Dermis microvascular lymphatic vessel endothelial cell (primary cell): ENCODE data around the gene RNF133. TPM values are rescaled to one million over a fixed set of nuclear protein-coding genes. Genes with fewer than 3 reads are reported as not detected.
A peak's percentile ranks its signal among the peaks of the same experiment; 100 is the strongest.
"Not testable (repeated sequence)": the region's sequence is repeated elsewhere in the genome, so short reads cannot be mapped to it uniquely, and the experiment has no call there.

Experiments
- DNase-seq, 2 donors: peaks; one replicate each; pipeline versions ENCODE4 v3.0.0 to v3.0.0-alpha.2; 2010; ENCODE audit warnings: low read depth in 2 of 2
- total RNA-seq: library from RNA; depleted of rRNA; stranded (reverse); fragments of >200 nt; gene quantifications from 2 replicates; pipeline ENCODE4 v1.2.1, GENCODE V29; 2014

RNF133 gene
- total RNA-seq, 1 donor from 2014 or later = 0.51 TPM

DNA sequence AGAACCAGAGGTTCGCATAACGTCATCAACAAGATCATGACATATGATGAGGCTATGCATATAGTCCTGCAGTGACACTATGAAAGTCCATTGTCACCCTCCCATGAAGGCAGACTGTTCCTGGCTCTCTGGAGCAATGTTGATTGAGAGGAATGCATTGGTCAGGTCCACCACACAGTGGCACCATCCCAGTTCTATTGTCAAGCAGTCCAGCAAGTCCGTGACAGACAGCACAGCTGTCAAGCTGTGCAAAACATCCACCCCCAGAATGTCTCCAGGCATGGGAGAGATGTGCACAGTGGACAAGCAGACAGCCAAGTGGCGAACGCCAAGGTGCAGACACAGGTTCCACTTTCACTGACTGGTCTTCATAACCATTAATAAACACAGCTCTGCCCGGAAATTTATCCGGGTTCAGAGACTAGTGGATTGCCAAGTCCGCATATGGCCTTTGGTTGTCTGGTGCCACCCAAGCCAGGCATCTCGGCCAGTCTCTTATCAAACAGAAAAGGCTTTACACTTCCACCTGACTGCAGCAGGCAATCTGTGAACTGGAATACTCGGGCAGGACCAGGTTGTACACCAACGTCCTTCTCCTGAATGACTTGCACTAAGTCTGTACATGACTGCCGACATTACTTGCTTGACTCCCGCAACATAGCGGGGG is 7.2 kb downstream of the RNF133 start:
- DNase-seq = no peak

DNA sequence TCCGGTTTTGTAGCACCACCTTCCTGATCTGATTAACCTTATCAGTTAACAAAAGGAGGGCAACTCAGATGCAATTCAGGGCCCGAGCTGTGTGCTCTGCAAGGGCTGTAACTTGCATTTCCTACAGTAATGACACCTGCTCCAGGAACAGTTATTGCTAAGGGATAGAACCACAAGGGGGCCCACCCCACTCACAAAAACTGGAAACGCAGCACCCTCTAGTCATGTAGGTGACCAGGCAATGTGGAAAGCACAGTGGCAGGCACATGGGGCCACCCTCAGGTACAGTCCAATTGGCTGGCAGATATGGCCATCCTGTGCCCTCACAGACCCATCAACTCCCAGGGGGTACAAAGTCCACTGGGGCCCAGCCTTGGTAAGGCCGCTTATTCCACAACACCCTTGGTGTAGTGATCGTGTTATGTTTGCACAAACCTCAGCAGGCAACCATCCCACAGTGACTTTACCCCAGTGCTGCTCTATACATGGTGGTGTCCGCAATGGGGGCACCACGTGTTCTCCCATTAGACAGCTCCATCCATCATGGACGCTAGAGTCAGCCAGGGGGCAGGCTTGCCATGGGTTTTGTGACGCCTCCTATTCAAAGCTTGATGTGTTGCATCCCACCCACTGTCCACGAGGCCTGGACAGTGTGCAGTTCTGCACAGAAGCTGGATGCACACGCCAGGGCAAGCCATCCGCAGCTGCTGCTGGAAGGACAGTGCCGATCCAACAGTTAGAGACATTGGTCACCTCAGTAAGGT is 9.4 kb downstream of the RNF133 start:
- no peak for DNase-seq

GRCh38 chr7:122688400-122688998 is 10.4 kb downstream of the RNF133 start:
- DNase-seq = no peak

GRCh38 chr7:122686360-122686878 is 12.5 kb downstream of the RNF133 start:
- no peak for DNase-seq

DNA sequence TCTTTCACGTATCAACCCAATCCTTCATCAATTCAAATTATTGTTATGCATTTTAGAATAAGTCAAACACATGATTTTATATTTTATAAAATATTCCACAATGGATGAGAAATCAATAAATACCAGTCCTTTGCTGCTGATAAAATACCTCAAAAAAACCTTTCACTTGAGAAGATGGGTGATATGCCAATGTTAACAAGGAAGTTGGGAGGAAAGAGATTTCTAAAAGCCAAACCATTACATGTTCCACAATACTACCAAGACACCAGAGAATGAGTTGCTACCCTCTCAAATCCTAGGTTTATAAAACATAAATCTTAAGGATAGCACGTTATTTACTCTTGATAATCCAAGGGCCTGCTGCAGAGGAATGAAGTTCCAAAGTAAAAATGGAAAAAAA is 14.4 kb downstream of the RNF133 start:
- DNase-seq = no peak

DNA sequence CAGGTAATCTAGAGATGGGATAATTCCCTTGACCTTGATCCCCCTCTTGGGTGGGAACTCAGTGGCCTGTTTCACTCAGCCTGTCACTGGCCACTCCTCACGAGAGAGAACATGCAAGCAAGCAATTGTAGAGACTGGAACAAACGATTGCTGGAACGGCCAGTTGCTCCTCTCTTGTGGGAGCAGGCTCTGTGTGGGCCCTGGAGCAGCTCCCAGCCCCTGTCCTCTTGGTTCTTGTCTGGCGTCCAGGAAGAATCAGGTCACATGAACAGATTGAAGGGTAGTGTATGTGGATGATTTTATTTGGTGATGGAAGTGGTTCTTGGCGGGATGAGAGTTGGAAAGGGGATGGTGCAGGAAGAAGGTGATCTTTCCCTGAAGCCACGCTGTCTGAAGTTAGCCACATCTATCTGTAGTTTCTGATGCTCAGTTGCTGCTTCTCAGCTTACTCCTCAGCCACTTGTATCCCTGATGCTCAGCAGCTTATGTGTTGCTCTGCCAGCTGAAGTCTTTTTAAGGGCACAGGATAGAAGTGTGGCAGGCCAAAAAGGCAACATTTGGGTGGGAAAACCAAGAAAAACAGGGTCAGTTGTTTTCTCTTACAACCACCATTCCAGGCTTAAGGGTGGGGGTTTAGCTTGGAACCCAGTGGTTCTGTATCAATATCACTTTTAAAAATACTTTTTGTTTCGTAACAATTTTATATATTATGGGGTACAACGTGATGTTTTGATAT is 15.9 kb downstream of the RNF133 start:
- no peak for DNase-seq

- DNase-seq = not testable (repeated sequence)
Measured at GRCh38 chr7:122681186-122681585, 17.7 kb downstream of the RNF133 start.

- DNase-seq = no peak
Measured at GRCh38 chr7:122679813-122680212, 19.1 kb downstream of the RNF133 start.

DNA sequence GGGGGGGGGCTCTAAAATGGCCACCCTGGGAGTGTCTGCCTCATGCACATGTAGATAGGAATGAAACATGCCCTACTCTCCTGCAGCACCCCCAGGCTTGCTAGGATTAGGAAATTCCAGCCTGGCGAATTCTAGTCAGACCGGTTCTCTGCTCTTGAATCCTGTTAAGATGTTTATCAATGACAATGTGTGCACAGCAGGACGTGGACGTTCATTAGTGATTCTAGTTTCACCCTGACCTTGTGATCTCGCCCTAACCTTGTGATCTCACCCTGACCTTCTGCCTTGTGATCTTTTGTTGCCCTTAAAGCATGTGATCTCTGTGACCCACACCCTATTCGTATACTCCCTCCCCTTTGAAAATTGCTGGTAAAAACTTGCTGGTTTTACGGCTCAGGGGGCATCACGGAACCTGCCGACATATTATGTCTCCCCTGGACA is 19.6 kb downstream of the RNF133 start:
- not testable (repeated sequence) for DNase-seq

DNA sequence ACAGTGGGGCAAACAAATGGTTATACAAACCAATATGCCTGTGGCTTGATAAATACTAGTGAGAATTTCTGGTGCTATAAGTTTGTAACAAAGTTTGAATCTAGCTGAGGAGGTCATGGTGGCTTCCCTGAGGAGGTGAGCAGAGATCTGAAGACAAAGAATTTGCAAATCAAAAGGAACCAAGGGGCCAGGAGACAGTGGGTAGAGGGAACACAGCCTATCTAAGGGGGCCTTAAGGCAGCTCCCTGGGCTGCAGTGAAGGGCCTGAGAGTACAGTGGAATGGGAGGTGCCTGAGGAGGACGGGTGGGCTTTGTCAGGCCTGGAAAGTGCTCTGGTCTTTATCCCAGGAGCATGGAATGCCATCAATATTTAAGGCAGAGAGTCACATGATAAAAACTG is 21.8 kb downstream of the RNF133 start:
- DNase-seq = no peak

- DNase-seq = peak in 1 of 2 donors; percentile 33
Measured at GRCh38 chr7:122676466-122676865, 22.5 kb downstream of the RNF133 start.

- DNase-seq = no peak
Measured at GRCh38 chr7:122675621-122676020, 23.3 kb downstream of the RNF133 start.

DNA sequence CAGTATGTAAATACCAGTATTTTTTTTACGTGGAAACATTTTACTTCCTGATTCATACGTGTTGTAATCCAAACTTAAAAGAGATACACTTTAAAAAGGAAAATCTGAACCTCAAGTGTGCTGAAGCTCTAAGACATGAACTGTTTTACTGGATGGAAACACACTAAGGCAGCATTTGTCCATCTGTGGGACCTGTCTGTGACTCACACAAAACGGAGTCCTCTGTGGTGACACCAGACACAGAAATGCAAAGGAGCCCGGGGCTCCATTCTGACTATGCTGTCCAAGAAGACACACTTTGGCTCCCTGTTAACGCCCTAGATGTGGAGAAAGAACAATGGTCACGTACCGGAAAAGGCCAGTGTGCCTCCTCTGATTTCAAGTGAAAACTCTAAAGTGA is 23.9 kb downstream of the RNF133 start:
- peak in 1 of 2 donors; percentile 24 for DNase-seq

DNA sequence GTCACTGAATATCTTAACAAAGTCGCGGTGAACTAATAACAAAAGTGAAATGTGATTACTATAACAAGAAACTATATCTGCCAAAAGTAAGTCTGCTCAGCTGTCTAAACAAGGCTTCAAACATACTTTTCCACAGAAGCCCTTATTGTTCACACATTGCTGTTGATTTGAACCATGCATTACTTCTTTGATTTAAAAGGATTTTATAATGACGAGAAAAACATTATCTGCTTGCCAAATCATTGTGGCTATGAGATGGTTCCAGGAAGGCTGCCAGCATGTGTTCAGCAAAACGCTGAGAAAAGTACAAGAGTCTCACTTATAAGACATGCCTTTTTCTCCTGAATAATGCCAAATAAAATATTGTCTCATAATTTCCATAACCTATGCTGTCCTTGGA is 24.4 kb downstream of the RNF133 start:
- peak in 1 of 2 donors; percentile 79 for DNase-seq

- DNase-seq = no peak
Measured at GRCh38 chr7:122673951-122674350, 25.0 kb downstream of the RNF133 start.

- DNase-seq = no peak
Measured at GRCh38 chr7:122672536-122672935, 26.4 kb downstream of the RNF133 start.

GRCh38 chr7:122663733-122664132 is 35.2 kb downstream of the RNF133 start:
- no peak for DNase-seq

DNA sequence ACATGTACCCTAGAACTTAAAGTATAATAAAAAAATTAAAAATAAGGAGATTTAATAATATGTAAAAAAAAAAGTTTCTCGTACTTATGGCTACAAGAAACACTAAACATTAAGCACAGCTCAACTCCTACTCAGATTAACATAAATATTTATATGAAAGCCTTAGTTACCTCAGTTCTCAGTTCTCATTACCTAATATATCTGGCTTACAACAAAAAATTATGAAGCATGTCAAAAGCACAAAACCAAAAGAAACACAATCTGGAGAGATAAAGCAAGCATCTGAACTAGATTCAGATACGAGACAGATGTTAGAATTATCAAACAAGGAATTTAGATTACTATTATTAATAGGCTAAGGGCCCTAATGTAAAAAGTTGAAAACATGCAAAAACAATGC is 40.1 kb downstream of the RNF133 start:
- no peak for DNase-seq

DNA sequence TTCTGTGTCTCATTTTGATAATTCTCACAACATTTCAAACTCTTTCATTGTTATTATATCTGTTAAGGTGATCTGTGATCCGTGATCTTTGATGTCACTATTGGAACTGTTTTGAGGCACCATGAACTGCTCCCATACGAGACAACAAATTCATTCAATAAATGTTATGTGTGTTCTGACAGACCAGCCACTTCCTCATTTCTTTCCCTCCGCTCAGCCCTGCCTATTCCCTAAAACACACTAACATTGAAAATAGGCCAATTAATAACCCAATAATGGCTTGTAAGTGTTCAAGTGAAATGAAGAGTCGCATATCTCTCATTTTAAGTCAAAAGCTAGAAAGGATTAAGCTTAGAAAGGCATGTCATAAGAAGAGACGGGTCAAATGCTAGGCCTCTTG is 45.2 kb downstream of the RNF133 start:
- no peak for DNase-seq

DNA sequence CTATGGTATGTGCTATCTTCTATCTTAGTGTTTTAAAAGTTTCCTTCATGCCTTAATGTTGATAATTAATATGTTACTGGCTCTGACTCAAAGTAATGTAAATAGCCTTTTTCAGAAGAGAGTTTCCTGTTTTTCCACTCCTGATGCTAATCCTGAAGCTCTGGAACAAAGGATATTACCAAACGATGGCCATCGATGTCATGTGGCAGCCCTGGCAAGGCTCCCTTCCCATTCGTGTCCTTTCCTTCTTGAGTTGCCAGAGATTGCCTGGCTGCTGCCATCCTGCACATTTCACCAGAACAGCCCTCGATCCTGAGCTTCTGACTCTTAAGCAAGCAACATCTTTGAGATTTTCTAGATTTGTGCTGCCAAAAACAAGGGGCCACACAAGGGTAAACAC is 46.0 kb downstream of the RNF133 start:
- peak; percentile 69 to 92 for DNase-seq

- DNase-seq = no peak
Measured at GRCh38 chr7:122651451-122651850, 47.5 kb downstream of the RNF133 start.
